Calu3 (cell line): ENCODE data around the gene GPRC5B. TPM values are rescaled to one million over a fixed set of nuclear protein-coding genes. Genes with fewer than 3 reads are reported as not detected.

Experiments used
- BruUV-seq: library from RNA; stranded (reverse); fragments of 400-500 nt; replicated peaks from 2 replicates; lab custom pipeline; 2021; lab: Mats Ljungman, UMichigan
- CTCF ChIA-PET: fragments of 300-600 bp; sonication (Branson Sonifier 250); formaldehyde crosslinking; loops from one replicate; lab custom pipeline; 2022; ENCODE audit warnings: antibody characterized with exemption; lab: Charles Lee
- DNase-seq: peaks from one replicate; pipeline ENCODE4 v3.0.0; 2022
- H3K27ac Mint-ChIP-seq: one replicate; pipeline ENCODE4 v1.8.0; 2022; ENCODE audit warnings: mixed read lengths; ENCODE audit not compliant: unreplicated experiment
- H3K27me3 Mint-ChIP-seq: one replicate; pipeline ENCODE4 v1.8.0; 2022; ENCODE audit warnings: mixed read lengths; ENCODE audit not compliant: unreplicated experiment
- H3K36me3 Mint-ChIP-seq: one replicate; pipeline ENCODE4 v1.8.0; 2022; ENCODE audit warnings: mild to moderate bottlenecking, moderate library complexity, mixed read lengths; ENCODE audit not compliant: insufficient read depth, unreplicated experiment
- H3K4me1 Mint-ChIP-seq: one replicate; pipeline ENCODE4 v1.8.0; 2022; ENCODE audit warnings: mild to moderate bottlenecking, low read depth, mixed read lengths; ENCODE audit not compliant: unreplicated experiment
- H3K4me3 Mint-ChIP-seq: one replicate; pipeline ENCODE4 v1.8.0; 2022; ENCODE audit warnings: mild to moderate bottlenecking, low read depth, moderate library complexity, mixed read lengths; ENCODE audit not compliant: unreplicated experiment
- H3K9me3 Mint-ChIP-seq: one replicate; pipeline ENCODE4 v1.8.0; 2022; ENCODE audit warnings: low read depth, mixed read lengths; ENCODE audit not compliant: unreplicated experiment
- intact Hi-C: fragments of 100-400 bp; cut with micrococcal nuclease; formaldehyde crosslinking; loops from one replicate; pipeline ENCODE4 v1.10.0; 2022; ENCODE audit not compliant: unreplicated experiment
- total RNA-seq: library from RNA; stranded (reverse); gene quantifications from 2 replicates; pipeline ENCODE4 v1.2.3, GENCODE V29; 2022
- TF ChIP-seq, protein P1 (sequence below): fragments of 200-600 bp; IDR thresholded peaks from one replicate; pipeline ENCODE4 v1.8.0; 2022; ENCODE audit warnings: antibody characterized with exemption; ENCODE audit not compliant: unreplicated experiment

GPRC5B gene
- total RNA-seq, 1 experiment from 2014 or later, result 294 TPM

DNA sequence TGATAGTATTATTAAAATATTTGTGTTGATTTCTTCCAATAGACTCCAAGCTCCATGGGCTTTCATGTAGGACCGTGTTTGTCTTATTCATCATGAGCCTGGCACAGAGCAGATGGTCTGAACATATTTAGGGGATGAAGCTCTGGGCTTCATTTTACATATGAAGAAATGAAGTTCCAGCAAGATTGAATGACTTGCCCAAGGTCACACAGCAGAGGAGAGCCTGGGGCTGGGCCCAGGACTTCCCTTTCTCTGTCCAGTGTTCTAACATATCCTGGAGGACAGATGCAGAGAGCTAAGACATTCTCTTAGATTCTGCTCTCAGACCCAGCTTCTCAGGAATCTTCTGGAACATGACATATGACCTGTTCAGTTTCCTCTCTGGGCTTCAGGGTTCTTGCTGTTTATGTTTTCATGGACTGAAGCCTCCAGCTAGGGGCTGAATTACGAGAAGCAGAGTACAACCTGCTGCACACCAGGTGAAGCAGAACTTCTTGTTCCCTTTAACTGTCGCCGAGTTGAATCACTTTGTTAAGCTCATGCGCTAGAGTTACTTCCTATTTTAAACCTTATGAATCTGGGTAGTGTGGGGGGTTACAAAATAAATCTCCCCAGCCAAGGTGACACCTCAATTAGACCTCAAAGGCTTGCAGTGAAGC is 53.6 kb downstream of the GPRC5B start:
- TF ChIP-seq, protein P1, sequence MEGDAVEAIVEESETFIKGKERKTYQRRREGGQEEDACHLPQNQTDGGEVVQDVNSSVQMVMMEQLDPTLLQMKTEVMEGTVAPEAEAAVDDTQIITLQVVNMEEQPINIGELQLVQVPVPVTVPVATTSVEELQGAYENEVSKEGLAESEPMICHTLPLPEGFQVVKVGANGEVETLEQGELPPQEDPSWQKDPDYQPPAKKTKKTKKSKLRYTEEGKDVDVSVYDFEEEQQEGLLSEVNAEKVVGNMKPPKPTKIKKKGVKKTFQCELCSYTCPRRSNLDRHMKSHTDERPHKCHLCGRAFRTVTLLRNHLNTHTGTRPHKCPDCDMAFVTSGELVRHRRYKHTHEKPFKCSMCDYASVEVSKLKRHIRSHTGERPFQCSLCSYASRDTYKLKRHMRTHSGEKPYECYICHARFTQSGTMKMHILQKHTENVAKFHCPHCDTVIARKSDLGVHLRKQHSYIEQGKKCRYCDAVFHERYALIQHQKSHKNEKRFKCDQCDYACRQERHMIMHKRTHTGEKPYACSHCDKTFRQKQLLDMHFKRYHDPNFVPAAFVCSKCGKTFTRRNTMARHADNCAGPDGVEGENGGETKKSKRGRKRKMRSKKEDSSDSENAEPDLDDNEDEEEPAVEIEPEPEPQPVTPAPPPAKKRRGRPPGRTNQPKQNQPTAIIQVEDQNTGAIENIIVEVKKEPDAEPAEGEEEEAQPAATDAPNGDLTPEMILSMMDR, result no peak
- BruUV-seq, result no TSS peak
- Mint-ChIP-seq H3K9me3 (no peaks in the 10 kb centered on the region), H3K27ac (no peak overlapping the region), H3K36me3 (peaks cover 16% of the 10 kb centered on the region), H3K4me1 (peaks cover 27% of the 10 kb centered on the region), H3K4me3 (no peak overlapping the region), H3K27me3 (no peaks in the 10 kb centered on the region)
- CTCF ChIA-PET, result interaction anchor here (0.5 to 1.0 kb wide), 3 partner anchors 11 to 229 kb away, joined by 3 to 9 read pairs (median 3); no protein-coding TSS in a partner anchor
- intact Hi-C loops, result no loop called here
- DNase-seq, result no peak

DNA sequence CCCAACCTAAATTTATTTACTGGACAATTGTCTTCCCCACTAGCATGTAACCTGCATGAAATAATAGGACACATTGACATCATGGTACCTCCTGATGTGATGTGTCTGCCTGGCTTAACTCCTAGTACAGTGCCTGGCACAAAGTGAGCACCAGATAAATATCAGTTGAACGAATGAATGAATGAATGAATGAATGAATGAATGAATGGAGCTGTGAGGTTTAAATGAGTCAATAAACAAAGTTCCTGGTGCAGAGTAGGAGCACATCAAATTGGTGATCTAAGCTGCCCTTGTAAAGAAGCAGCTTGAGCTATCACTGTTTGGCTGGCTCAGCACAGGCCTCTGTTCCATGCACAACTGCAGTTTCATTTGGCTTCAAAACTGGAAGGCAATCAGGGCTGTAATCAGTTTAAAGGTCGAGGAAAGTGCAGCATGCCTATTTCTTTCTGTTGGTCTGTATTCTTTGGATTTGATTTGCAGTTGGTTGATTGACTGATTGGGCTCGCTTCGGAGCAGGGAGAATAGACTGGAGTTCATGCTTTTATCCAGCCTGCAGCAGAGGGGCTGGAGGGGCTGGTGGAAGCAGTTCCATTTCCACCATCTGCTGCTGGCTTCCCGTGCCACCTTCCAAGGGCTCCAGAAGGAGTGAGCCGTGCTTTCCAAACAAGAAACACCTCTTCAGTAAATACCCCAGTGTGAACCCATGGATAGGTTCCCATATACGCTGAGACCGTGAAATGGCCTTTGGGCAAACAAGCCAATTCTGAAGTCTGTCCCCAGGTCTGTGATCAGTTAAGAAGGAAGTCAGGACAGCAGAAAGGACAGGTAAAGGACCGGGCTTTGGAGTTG is 54.6 kb downstream of the GPRC5B start:
- CTCF ChIA-PET, result interaction anchor here (0.5 to 0.6 kb wide), 2 partner anchors 166 to 289 kb away, joined by 3 to 4 read pairs; no protein-coding TSS in a partner anchor
- H3K36me3 Mint-ChIP-seq, result peaks cover 17% of the 10 kb centered on the region

DNA sequence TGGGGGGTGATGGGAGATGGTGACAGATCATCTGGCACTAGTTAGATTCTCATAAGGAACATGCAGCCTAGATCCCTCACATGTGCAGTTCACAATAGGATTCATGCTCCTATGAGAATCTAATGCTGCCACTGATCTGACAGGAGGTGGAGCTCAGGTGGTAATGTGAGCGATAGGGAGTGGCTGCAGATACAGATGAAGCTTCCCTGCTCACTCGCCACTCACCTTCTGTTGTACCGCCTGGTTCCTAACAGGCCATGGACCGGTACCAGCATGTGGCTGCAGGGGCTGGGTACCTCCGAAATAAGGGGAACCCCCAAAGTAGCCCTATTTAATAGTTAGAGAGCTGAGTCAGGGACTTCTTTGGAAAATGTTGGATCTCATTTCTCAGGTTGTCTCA is 60.4 kb downstream of the GPRC5B start:
- peaks cover 27% of the 10 kb centered on the region for H3K4me1 Mint-ChIP-seq

More for the DNA sequence above, 54.6 kb downstream of the GPRC5B start:
- TF ChIP-seq, protein P1, result no peak
- DNase-seq, result no peak
- intact Hi-C loops, result no loop called here
- Mint-ChIP-seq H3K27ac (no peak overlapping the region), H3K4me3 (no peak overlapping the region), H3K4me1 (peaks cover 30% of the 10 kb centered on the region), H3K9me3 (no peaks in the 10 kb centered on the region), H3K27me3 (no peaks in the 10 kb centered on the region)
- no TSS peak for BruUV-seq

DNA sequence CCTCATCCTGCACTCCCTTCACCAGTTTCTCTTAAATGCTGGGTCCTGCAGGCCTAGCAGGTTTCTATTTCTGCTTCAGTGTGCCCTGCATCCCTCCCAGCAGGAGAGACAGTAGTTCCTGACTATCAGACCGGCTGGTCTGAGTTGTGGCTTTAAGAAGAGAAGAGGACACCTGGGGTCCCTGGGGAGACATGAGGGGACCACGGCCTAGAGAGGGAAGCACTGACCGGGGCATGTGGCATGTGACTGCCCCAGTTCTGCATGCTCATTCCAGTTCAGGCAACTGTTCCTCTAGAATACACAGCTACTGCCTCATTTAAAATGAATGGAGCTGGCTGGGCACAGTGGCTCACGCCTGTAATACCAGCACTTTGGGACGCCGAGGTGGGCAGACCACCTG is 61.3 kb downstream of the GPRC5B start:
- no TSS peak for BruUV-seq
- H3K27ac Mint-ChIP-seq, result no peak overlapping the region
- CTCF ChIA-PET, result no interaction called here
- peaks cover 9% of the 10 kb centered on the region for H3K36me3 Mint-ChIP-seq
- no peaks in the 10 kb centered on the region for H3K27me3 Mint-ChIP-seq
- TF ChIP-seq, protein P1, result no peak
- no peaks in the 10 kb centered on the region for H3K9me3 Mint-ChIP-seq
- no peak overlapping the region for H3K4me3 Mint-ChIP-seq
- intact Hi-C loops, result no loop called here
- DNase-seq, result no peak
- H3K4me1 Mint-ChIP-seq, result peaks cover 33% of the 10 kb centered on the region

More for the DNA sequence above, 60.4 kb downstream of the GPRC5B start:
- peaks cover 12% of the 10 kb centered on the region for H3K36me3 Mint-ChIP-seq
- no peak overlapping the region for H3K4me3 Mint-ChIP-seq
- no peak for DNase-seq
- H3K9me3 Mint-ChIP-seq, result no peaks in the 10 kb centered on the region
- intact Hi-C loops, result no loop called here
- CTCF ChIA-PET, result interaction anchor here (0.7 kb wide), 1 partner anchor 240 kb away, joined by 4 read pairs; no protein-coding TSS in a partner anchor
- BruUV-seq, result no TSS peak
- H3K27ac Mint-ChIP-seq, result peak overlapping the region; percentile 35
- TF ChIP-seq, protein P1, result no peak
- H3K27me3 Mint-ChIP-seq, result no peaks in the 10 kb centered on the region
